Cardiac septum (tissue), 1 donor: ENCODE results near the gene KLHDC10. TPM values are rescaled to one million over a fixed set of nuclear protein-coding genes. Genes with fewer than 3 reads are reported as not detected.
"Not testable (repeated sequence)": the region's sequence is repeated elsewhere in the genome, so short reads cannot be mapped to it uniquely, and the experiment has no call there.

ENCODE experiments used
- DNase-seq: peaks from one replicate; pipeline ENCODE4 v3.0.0-alpha.2; 2020; ENCODE audit warnings: low spot score
- intact Hi-C: fragments of 100-400 bp; cut with DNase I; formaldehyde crosslinking; loops from one replicate; pipeline ENCODE4 v1.14.0; 2022
- total RNA-seq: library from RNA; stranded (reverse); fragmentation: NEBNext Ultra II Directional; extraction: Animal tissue kit (Norgen Biotek cat#: 25700); gene quantifications from one replicate; pipeline ENCODE4 v1.2.1, GENCODE V29; 2021
- donor health status: DM: no; HTN: no; CAD: no.

Gene KLHDC10
- total RNA-seq, 1 donor from 2014 or later, result 22.5 TPM

DNA sequence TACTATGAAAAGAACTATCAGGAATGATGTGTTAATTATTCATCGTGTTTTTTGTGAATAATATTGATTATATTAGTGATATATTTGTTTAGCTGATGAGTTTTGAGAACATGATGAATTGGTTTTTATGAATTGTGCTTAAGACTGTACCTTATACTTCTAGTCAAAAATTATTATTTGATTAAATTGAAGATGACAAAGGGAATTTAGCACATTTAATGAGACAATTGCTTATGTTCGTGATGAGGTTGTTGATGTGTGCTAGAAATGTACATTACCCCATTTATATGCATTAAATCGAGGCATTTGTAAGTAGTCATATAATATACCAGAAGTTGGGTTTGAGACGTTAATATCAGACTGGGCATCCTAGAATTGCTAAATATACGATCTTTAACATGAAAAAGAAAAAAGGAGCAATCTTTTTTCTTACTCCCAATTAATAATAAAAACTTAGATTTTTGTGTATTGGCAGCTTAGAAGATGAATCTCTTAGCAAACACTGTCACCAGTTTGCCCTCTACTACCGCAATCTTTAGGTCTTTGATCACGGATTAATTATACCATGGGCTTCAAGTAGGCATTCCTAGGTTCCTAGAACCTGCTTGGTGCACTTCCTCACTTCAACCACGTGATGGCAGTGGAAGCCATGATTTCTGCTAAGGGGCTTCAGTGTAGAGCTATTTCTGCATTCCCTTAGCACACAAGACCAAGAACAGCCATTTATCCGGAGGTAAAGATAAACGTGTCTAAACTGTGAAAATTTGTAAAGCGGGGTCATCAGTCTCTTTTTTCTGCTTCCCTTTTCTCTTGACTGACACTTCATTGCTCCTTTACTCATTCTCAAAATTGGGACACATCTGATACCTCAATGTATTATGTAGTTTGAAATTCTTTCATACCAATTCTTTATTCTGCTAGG lies 1.6 kb downstream of the KLHDC10 start:
- intact Hi-C loops, result loop anchor here (5.0 kb wide), 1 partner anchor 760 kb away; no protein-coding TSS in a partner anchor
- no peak for DNase-seq

DNA sequence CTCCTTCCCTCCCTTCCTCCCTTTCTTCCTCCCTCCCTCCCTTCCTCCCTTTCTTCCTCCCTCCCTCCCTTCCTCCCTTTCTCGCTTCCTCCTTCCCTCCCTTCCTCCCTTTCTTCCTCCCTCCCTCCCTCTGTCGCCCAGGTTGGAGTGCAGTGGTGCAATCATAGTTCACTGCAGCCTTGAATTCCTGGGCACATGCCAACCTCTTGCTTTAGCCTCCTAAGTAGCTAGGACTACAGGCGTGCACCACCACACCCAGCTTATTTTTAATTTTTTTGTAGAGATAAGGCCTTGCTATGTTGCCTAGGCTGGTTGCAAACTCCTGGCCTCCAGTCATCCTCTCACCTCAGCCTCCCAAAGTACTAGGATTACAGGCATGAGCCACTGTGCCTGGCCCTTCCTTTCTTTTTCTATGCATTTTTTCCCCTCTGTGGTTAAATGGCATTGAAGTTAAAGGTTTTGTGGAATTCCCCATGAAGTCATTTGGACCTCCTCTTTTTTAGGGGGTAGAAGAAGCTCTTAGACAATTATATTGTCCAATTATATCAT lies 9.6 kb downstream of the KLHDC10 start:
- intact Hi-C loops, result loop anchor here (10.0 kb wide), 2 partner anchors 125 to 655 kb away; partner anchors contain the start of genes KLF14, SSMEM1 and TMEM209
- DNase-seq, result no peak

GRCh38 chr7:130083497-130083896 lies 13.2 kb downstream of the KLHDC10 start:
- intact Hi-C loops, result loop anchor here (10.0 kb wide), 2 partner anchors 121 to 651 kb away; partner anchors contain the start of genes KLF14, SSMEM1 and TMEM209
- not testable (repeated sequence) for DNase-seq

GRCh38 chr7:130084037-130084875 lies 13.9 kb downstream of the KLHDC10 start:
- DNase-seq, result no peak
- intact Hi-C loops, result loop anchor here (10.0 kb wide), 2 partner anchors 121 to 651 kb away; partner anchors contain the start of genes KLF14, SSMEM1 and TMEM209

DNA sequence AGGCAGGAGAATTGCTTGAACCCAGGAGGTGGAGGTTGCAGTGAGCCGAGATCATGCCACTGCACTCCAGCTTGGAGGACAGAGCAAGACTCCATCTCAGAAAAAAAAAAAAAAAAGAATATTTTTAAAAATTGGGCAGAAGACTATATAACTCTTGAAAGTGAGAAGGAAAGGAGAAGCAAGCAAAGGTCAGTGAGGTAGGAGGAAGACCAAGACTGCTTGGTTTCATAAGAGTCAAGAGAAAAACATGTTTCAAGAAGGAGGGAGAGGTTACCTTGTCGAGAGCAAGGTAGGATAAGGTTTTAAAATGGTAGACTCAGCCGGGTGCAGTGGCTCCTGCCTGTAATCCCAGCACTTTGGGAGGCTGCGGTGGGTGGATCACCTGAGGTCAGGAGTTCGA lies 14.9 kb downstream of the KLHDC10 start:
- intact Hi-C loops, result loop anchor here (10.0 kb wide), 2 partner anchors 120 to 650 kb away; partner anchors contain the start of genes KLF14, SSMEM1 and TMEM209
- DNase-seq, result not testable (repeated sequence)

DNA sequence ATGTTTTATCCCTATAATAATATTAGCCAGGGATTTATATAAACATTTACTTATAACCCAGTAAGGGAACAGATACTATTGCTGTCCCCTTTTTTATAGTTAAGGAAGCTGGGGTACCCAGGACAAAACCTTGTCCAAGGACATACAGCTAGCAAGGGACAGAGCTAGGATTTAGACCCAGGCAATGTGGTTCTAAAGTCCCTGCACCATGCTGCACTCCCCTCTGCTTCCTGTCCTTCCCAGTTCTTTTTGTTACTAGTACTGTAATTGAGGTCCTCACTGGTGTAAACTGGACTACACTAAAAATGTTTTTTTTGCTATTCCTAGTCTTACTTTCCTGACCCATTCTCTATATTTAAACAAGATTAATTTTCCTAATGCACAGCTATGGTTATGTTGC lies 16.6 kb downstream of the KLHDC10 start:
- intact Hi-C loops, result loop anchor here (10.0 kb wide), 2 partner anchors 118 to 648 kb away; partner anchors contain the start of genes KLF14, SSMEM1 and TMEM209
- DNase-seq, result no peak

DNA sequence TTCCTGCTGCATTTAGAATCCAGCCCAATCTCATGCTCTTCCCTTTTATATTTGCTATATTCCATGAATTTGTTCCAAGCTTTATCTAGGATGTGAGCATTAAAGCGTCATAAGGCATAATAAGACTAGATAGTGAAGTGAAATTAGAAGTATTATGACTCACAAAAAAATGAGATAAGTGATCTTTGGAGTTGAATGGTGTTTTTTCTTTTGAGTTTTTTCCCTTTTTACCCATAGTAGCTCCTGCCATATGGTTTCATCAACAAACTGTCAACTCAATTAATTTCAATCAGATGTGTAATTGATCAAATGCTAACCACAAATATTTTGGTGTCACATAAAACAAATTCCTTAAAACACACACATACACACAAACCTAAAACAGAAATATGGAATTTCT lies 17.0 kb downstream of the KLHDC10 start:
- intact Hi-C loops, result loop anchor here (10.0 kb wide), 2 partner anchors 117 to 647 kb away; partner anchors contain the start of genes KLF14, SSMEM1 and TMEM209
- no peak for DNase-seq

GRCh38 chr7:130090745-130091532 lies 20.6 kb downstream of the KLHDC10 start:
- DNase-seq, result no peak
- intact Hi-C loops, result no loop called here

GRCh38 chr7:130091999-130092398 lies 21.7 kb downstream of the KLHDC10 start:
- intact Hi-C loops, result no loop called here
- DNase-seq, result no peak

- intact Hi-C loops, result no loop called here
- no peak for DNase-seq
Observed at GRCh38 chr7:130092598-130092997, 22.3 kb downstream of the KLHDC10 start.

GRCh38 chr7:130095812-130096211 lies 25.5 kb downstream of the KLHDC10 start:
- no peak for DNase-seq
- intact Hi-C loops, result no loop called here

- DNase-seq, result no peak
- intact Hi-C loops, result no loop called here
Observed at GRCh38 chr7:130096243-130096827, 26.0 kb downstream of the KLHDC10 start.

DNA sequence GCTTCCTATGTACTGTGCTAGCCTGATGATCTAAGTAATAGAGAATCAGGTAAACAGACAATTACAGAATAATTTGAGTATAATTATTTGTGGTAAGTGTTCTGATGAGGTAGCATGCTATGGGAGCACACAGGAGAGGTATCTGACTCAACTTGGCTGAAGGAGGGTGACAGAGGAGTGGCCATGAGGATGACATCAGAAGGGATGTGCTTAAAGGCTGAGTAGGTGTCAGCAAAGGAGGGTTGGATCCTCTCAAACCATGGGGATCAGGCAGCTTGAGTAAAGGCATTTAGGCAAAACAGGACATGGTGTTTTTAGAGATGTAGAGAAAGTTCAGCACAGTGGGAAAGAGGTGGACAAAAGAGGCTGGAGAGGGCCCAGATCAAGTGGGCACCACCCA lies 29.0 kb downstream of the KLHDC10 start:
- no peak for DNase-seq
- intact Hi-C loops, result no loop called here

DNA sequence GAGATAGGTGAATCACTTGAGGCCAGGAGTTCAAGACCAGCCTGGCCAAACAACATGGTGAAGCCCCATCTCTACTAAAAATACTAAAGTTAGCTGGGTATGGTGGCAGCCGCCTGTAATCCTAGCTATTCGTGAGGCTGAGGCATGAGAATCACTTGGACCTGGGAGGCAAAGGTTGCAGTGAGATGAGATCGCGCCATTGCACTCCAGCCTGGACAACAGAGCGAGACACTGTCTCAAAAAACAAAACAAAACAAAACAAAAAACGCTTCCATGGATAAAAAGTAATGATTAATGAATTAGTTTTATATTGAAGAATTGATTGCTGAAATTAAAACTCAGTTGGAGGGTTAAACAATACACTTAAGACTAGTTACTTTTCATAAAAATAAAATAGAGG lies 32.3 kb downstream of the KLHDC10 start:
- intact Hi-C loops, result no loop called here
- DNase-seq, result no peak

DNA sequence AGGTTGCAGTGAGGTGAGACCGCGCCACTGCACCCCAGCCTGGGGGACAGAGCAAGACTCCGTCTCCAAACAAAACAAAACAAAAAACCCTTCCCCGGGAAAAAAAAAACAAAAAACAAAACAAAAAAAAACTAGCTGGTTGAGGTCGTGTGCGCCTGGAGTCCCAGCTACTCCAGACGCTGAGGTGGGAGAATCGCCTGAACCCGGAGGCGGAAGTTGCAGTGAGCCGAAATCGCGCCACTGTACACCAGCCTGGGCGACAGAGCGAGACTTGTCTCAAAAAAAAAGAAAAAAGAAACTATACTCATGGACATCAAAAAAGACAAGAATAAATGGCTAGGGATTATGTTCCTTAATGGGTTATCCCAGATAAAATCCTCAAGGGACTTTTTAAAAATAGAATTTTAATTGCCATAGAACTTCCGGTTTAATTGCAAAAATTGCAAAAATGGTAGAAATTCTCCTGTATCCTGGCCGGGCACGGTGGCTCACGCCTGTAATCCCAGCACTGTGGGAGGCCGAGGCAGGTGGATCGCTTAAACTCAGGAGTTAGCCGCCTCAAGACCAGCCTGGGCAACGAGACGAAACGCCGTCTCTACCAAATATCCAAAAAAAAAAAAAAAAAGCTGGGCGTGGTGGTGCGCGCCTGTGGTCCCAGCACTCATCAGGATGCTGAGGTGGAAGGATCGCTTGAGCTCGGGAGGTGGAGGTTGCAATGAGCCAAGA lies 37.8 kb downstream of the KLHDC10 start:
- intact Hi-C loops, result no loop called here
- DNase-seq, result no peak

DNA sequence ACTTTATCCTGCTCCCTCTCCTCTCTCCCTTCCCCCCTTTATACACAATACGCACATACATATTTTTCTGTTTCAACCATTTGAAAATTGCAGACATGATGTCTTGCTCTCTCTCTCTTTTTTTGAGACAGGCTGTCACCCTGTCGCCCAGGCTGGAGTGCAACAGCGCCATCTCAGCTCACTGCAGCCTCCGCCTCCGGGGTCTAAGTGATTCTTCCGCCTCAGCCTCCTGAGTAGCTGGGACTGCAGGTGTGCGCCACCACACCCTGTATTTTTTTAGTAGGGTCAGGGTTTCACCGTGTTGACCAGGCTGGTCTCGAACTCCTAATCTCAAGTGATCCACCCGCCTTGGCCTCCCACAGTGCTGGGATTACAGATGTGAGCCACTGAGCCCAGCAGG lies 38.5 kb downstream of the KLHDC10 start:
- no peak for DNase-seq
- intact Hi-C loops, result no loop called here

- intact Hi-C loops, result no loop called here
- no peak for DNase-seq
Observed at GRCh38 chr7:130112093-130112492, 41.8 kb downstream of the KLHDC10 start.
